ENCODE data around the gene STAT5A.
"Not testable (repeated sequence)": the region's sequence is repeated elsewhere in the genome, so short reads cannot be mapped to it uniquely, and the experiment has no call there.

GRCh38 chr17:42299913-42300312, 11.6 kb downstream of the STAT5A start:
- TF ChIP-seq CTCF (conservative IDR thresholded peaks at IDR 0.05 in 1 of 2, IDR thresholded peaks at IDR 0.05 in 1 of 2; ENCODE audit: extremely low read depth in 1 of 2, insufficient read depth in 1 of 2, low read depth in 1 of 2, low read length in 2 of 2); EZH2 (IDR thresholded peaks at IDR 0.05; ENCODE audit: borderline replicate concordance, low read length): not testable (repeated sequence)

Measured in mammary epithelial cell (primary cell).